ENCODE data around the gene EIF4A3.
A peak's percentile ranks its signal among the peaks of the same experiment; 100 is the strongest.

Gene EIF4A3

DNA sequence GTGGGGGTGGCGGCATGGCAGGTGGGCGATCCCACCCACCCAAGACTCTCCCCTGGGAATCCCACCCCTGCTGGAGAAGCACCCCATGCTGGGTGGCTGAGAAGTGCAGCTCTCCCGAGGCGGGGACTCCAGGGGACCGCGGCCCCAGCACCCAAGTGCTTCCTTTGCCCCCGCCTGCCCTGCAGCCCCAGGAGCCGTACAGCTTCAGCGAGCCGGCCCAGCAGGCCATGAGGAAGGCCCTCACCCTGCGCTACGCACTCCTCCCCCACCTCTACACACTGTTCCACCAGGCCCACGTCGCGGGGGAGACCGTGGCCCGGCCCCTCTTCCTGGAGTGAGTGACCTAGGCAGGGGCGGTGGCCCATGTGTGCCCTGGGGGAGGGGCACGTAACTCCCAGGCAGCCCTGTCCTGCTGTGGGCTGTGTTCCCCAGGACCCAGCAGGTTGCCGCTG is 33.9 kb downstream of the EIF4A3 start:
- H3K23ac ChIP-seq (ENCODE audit: low read length), result peak overlapping the region; percentile 66
- no peak overlapping the region for H2BK15ac ChIP-seq (replicated peaks; ENCODE audit: low read depth)
- no peak overlapping the region for H3K4me2 ChIP-seq (ENCODE audit: low read length)
- no peak overlapping the region for H3K9ac ChIP-seq (ENCODE audit: low read length)
- no peak overlapping the region for H3K4ac ChIP-seq (ENCODE audit: low read depth, low read length)
- H2AK5ac ChIP-seq (ENCODE audit: low read length), result no peak overlapping the region
- peak overlapping the region; percentile 42 for H3K56ac ChIP-seq (ENCODE audit: low read length)
- DNase-seq, result peak; percentile 33
- no peaks in the 10 kb centered on the region for H3K36me3 ChIP-seq (ENCODE audit: control insufficient read depth, insufficient read depth, low read length)
- H3K27me3 ChIP-seq (ENCODE audit: insufficient read depth, low read length, poor library complexity), result no peaks in the 10 kb centered on the region
- no peak overlapping the region for H3K18ac ChIP-seq (ENCODE audit: low read length)
- H3K79me1 ChIP-seq (ENCODE audit: low read length), result no peaks in the 10 kb centered on the region
- H2BK5ac ChIP-seq (ENCODE audit: low read length), result no peak overlapping the region
- H4K5ac ChIP-seq (ENCODE audit: low read length), result no peak overlapping the region
- H3K4me1 ChIP-seq (ENCODE audit: control insufficient read depth, low read depth, low read length), result no peaks in the 10 kb centered on the region
- no peak overlapping the region for H4K8ac ChIP-seq (ENCODE audit: low read depth, low read length)
- no peak overlapping the region for H3K4me3 ChIP-seq (ENCODE audit: low read length)
- no CpG with 5 or more reads among the region's 20 CpGs for WGBS (ENCODE audit: extremely low coverage, insufficient coverage, low lambda C conversion rate)
- no peaks in the 10 kb centered on the region for H3K79me2 ChIP-seq (ENCODE audit: control insufficient read depth, insufficient read depth, low read length)
- H2BK120ac ChIP-seq (ENCODE audit: low read depth, low read length), result no peak overlapping the region
- no peak overlapping the region for H3K27ac ChIP-seq (ENCODE audit: low read depth, low read length)

- Histone ChIP-seq H3K18ac (ENCODE audit: low read length) (no peak overlapping the region), H2BK15ac (replicated peaks; ENCODE audit: low read depth) (no peak overlapping the region), H2AK5ac (ENCODE audit: low read length) (no peak overlapping the region), H3K79me1 (ENCODE audit: low read length) (no peaks in the 10 kb centered on the region), H3K4me2 (ENCODE audit: low read length) (no peak overlapping the region), H3K4me3 (ENCODE audit: low read length) (no peak overlapping the region), H2BK120ac (ENCODE audit: low read depth, low read length) (no peak overlapping the region), H4K8ac (ENCODE audit: low read depth, low read length) (no peak overlapping the region), H3K27me3 (ENCODE audit: insufficient read depth, low read length, poor library complexity) (no peaks in the 10 kb centered on the region), H3K36me3 (ENCODE audit: control insufficient read depth, insufficient read depth, low read length) (no peaks in the 10 kb centered on the region), H3K4me1 (ENCODE audit: control insufficient read depth, low read depth, low read length) (no peaks in the 10 kb centered on the region), H3K79me2 (ENCODE audit: control insufficient read depth, insufficient read depth, low read length) (no peaks in the 10 kb centered on the region), H4K5ac (ENCODE audit: low read length) (no peak overlapping the region), H3K56ac (ENCODE audit: low read length) (no peak overlapping the region), H3K23ac (ENCODE audit: low read length) (no peak overlapping the region), H3K27ac (ENCODE audit: low read depth, low read length) (no peak overlapping the region), H2BK5ac (ENCODE audit: low read length) (no peak overlapping the region), H3K9ac (ENCODE audit: low read length) (no peak overlapping the region), H3K4ac (ENCODE audit: low read depth, low read length) (no peak overlapping the region)
- DNase-seq, result no peak
- no CpG with 5 or more reads among the region's 24 CpGs for WGBS (ENCODE audit: extremely low coverage, insufficient coverage, low lambda C conversion rate)
Observed at GRCh38 chr17:80112471-80113032, 34.4 kb downstream of the EIF4A3 start.

GRCh38 chr17:80111702-80112470 is 35.0 kb downstream of the EIF4A3 start:
- peak; percentile 15 for DNase-seq
- Histone ChIP-seq H3K4me1 (ENCODE audit: control insufficient read depth, low read depth, low read length) (no peaks in the 10 kb centered on the region), H4K8ac (ENCODE audit: low read depth, low read length) (no peak overlapping the region), H3K18ac (ENCODE audit: low read length) (no peak overlapping the region), H3K9ac (ENCODE audit: low read length) (no peak overlapping the region), H3K23ac (ENCODE audit: low read length) (no peak overlapping the region), H3K27ac (ENCODE audit: low read depth, low read length) (no peak overlapping the region), H3K4ac (ENCODE audit: low read depth, low read length) (no peak overlapping the region), H3K79me2 (ENCODE audit: control insufficient read depth, insufficient read depth, low read length) (no peaks in the 10 kb centered on the region), H4K5ac (ENCODE audit: low read length) (no peak overlapping the region), H3K4me2 (ENCODE audit: low read length) (no peak overlapping the region), H3K36me3 (ENCODE audit: control insufficient read depth, insufficient read depth, low read length) (no peaks in the 10 kb centered on the region), H3K27me3 (ENCODE audit: insufficient read depth, low read length, poor library complexity) (no peaks in the 10 kb centered on the region), H3K56ac (ENCODE audit: low read length) (no peak overlapping the region), H2BK15ac (replicated peaks; ENCODE audit: low read depth) (no peak overlapping the region), H2BK120ac (ENCODE audit: low read depth, low read length) (no peak overlapping the region), H3K79me1 (ENCODE audit: low read length) (no peaks in the 10 kb centered on the region), H2AK5ac (ENCODE audit: low read length) (no peak overlapping the region), H2BK5ac (ENCODE audit: low read length) (no peak overlapping the region), H3K4me3 (ENCODE audit: low read length) (no peak overlapping the region)
- WGBS (ENCODE audit: extremely low coverage, insufficient coverage, low lambda C conversion rate), result no CpG with 5 or more reads among the region's 26 CpGs

GRCh38 chr17:80110927-80111701 is 35.8 kb downstream of the EIF4A3 start:
- H3K79me2 ChIP-seq (ENCODE audit: control insufficient read depth, insufficient read depth, low read length), result no peaks in the 10 kb centered on the region
- H2AK5ac ChIP-seq (ENCODE audit: low read length), result no peak overlapping the region
- no peak overlapping the region for H4K5ac ChIP-seq (ENCODE audit: low read length)
- H3K23ac ChIP-seq (ENCODE audit: low read length), result no peak overlapping the region
- H3K9ac ChIP-seq (ENCODE audit: low read length), result no peak overlapping the region
- H2BK5ac ChIP-seq (ENCODE audit: low read length), result no peak overlapping the region
- H3K79me1 ChIP-seq (ENCODE audit: low read length), result no peaks in the 10 kb centered on the region
- no peak overlapping the region for H2BK120ac ChIP-seq (ENCODE audit: low read depth, low read length)
- H3K4ac ChIP-seq (ENCODE audit: low read depth, low read length), result no peak overlapping the region
- H3K27ac ChIP-seq (ENCODE audit: low read depth, low read length), result no peak overlapping the region
- H3K4me2 ChIP-seq (ENCODE audit: low read length), result no peak overlapping the region
- no peak for DNase-seq
- H3K18ac ChIP-seq (ENCODE audit: low read length), result no peak overlapping the region
- no peaks in the 10 kb centered on the region for H3K36me3 ChIP-seq (ENCODE audit: control insufficient read depth, insufficient read depth, low read length)
- no peak overlapping the region for H4K8ac ChIP-seq (ENCODE audit: low read depth, low read length)
- no peak overlapping the region for H3K4me3 ChIP-seq (ENCODE audit: low read length)
- H3K56ac ChIP-seq (ENCODE audit: low read length), result no peak overlapping the region
- H3K4me1 ChIP-seq (ENCODE audit: control insufficient read depth, low read depth, low read length), result no peaks in the 10 kb centered on the region
- no peaks in the 10 kb centered on the region for H3K27me3 ChIP-seq (ENCODE audit: insufficient read depth, low read length, poor library complexity)
- H2BK15ac ChIP-seq (replicated peaks; ENCODE audit: low read depth), result no peak overlapping the region
- WGBS (ENCODE audit: extremely low coverage, insufficient coverage, low lambda C conversion rate), result no CpG with 5 or more reads among the region's 21 CpGs

GRCh38 chr17:80110447-80110812 is 36.5 kb downstream of the EIF4A3 start:
- H3K4me3 ChIP-seq (ENCODE audit: low read length), result no peak overlapping the region
- H3K79me1 ChIP-seq (ENCODE audit: low read length), result no peaks in the 10 kb centered on the region

More at GRCh38 chr17:80110447-80110812, 36.5 kb downstream of the EIF4A3 start:
- H2BK5ac ChIP-seq (ENCODE audit: low read length), result no peak overlapping the region
- H3K36me3 ChIP-seq (ENCODE audit: control insufficient read depth, insufficient read depth, low read length), result no peaks in the 10 kb centered on the region
- H3K4ac ChIP-seq (ENCODE audit: low read depth, low read length), result no peak overlapping the region
- no peak overlapping the region for H3K56ac ChIP-seq (ENCODE audit: low read length)
- no peak overlapping the region for H3K23ac ChIP-seq (ENCODE audit: low read length)
- H2BK15ac ChIP-seq (replicated peaks; ENCODE audit: low read depth), result no peak overlapping the region
- H3K27ac ChIP-seq (ENCODE audit: low read depth, low read length), result no peak overlapping the region
- H3K18ac ChIP-seq (ENCODE audit: low read length), result no peak overlapping the region
- no peaks in the 10 kb centered on the region for H3K27me3 ChIP-seq (ENCODE audit: insufficient read depth, low read length, poor library complexity)
- H2BK120ac ChIP-seq (ENCODE audit: low read depth, low read length), result no peak overlapping the region
- no peak overlapping the region for H3K4me2 ChIP-seq (ENCODE audit: low read length)
- H3K9ac ChIP-seq (ENCODE audit: low read length), result no peak overlapping the region
- no peak overlapping the region for H4K5ac ChIP-seq (ENCODE audit: low read length)
- H2AK5ac ChIP-seq (ENCODE audit: low read length), result no peak overlapping the region
- DNase-seq, result no peak
- H3K4me1 ChIP-seq (ENCODE audit: control insufficient read depth, low read depth, low read length), result no peaks in the 10 kb centered on the region
- no peaks in the 10 kb centered on the region for H3K79me2 ChIP-seq (ENCODE audit: control insufficient read depth, insufficient read depth, low read length)
- WGBS (ENCODE audit: extremely low coverage, insufficient coverage, low lambda C conversion rate), result no CpG with 5 or more reads among the region's 9 CpGs
- no peak overlapping the region for H4K8ac ChIP-seq (ENCODE audit: low read depth, low read length)

Data from mesendoderm (in vitro differentiated cells).